Measurements from ENCODE around the gene SEPTIN2.

SEPTIN2 gene

GRCh38 chr2:241315879-241316631 lies at the start of gene SEPTIN2:
SEPTIN2 (plus strand) TSS chr2:241315925; CDS start chr2:241324233, 8,308 bp downstream.
- H3K9me3 ChIP-seq (ENCODE audit: low read length): no peaks in the 10 kb centered on the region
- peaks cover 11% of the 10 kb centered on the region for H3K36me3 ChIP-seq (ENCODE audit: insufficient read depth, low read length)
- peak within 1 kb of the TSS; percentile 74 for H2AFZ ChIP-seq (ENCODE audit: low read depth, low read length)
- H3K4me3 ChIP-seq (ENCODE audit: low read length): peak within 1 kb of the TSS; percentile 87
- peaks cover 33% of the 10 kb centered on the region for H3K4me1 ChIP-seq (ENCODE audit: insufficient read depth, low read length)
- H3K27me3 ChIP-seq (ENCODE audit: insufficient read depth, low read length): no peaks in the 10 kb centered on the region

- Histone ChIP-seq H3K9me3 (ENCODE audit: low read length) (no peaks in the 10 kb centered on the region), H2AFZ (ENCODE audit: low read depth, low read length) (no peak overlapping the region), H3K27me3 (ENCODE audit: insufficient read depth, low read length) (no peaks in the 10 kb centered on the region), H3K36me3 (ENCODE audit: insufficient read depth, low read length) (peaks cover 51% of the 10 kb centered on the region), H3K4me1 (ENCODE audit: insufficient read depth, low read length) (peaks cover 3% of the 10 kb centered on the region), H3K4me3 (ENCODE audit: low read length) (no peak overlapping the region)
Measured at GRCh38 chr2:241267249-241268067, 48.3 kb upstream of the SEPTIN2 start.

- no peaks in the 10 kb centered on the region for H3K9me3 ChIP-seq (ENCODE audit: low read length)
- no peak overlapping the region for H3K4me3 ChIP-seq (ENCODE audit: low read length)
- H3K36me3 ChIP-seq (ENCODE audit: insufficient read depth, low read length): peaks cover 42% of the 10 kb centered on the region
- no peaks in the 10 kb centered on the region for H3K27me3 ChIP-seq (ENCODE audit: insufficient read depth, low read length)
- H2AFZ ChIP-seq (ENCODE audit: low read depth, low read length): no peak overlapping the region
- H3K4me1 ChIP-seq (ENCODE audit: insufficient read depth, low read length): peaks cover 5% of the 10 kb centered on the region
Measured at GRCh38 chr2:241268306-241268705, 47.4 kb upstream of the SEPTIN2 start.

GRCh38 chr2:241268716-241269445 lies 46.8 kb upstream of the SEPTIN2 start:
- peaks cover 8% of the 10 kb centered on the region for H3K4me1 ChIP-seq (ENCODE audit: insufficient read depth, low read length)
- H3K27me3 ChIP-seq (ENCODE audit: insufficient read depth, low read length): no peaks in the 10 kb centered on the region
- no peaks in the 10 kb centered on the region for H3K9me3 ChIP-seq (ENCODE audit: low read length)
- peaks cover 36% of the 10 kb centered on the region for H3K36me3 ChIP-seq (ENCODE audit: insufficient read depth, low read length)
- H3K4me3 ChIP-seq (ENCODE audit: low read length): no peak overlapping the region
- H2AFZ ChIP-seq (ENCODE audit: low read depth, low read length): no peak overlapping the region

- H3K36me3 ChIP-seq (ENCODE audit: insufficient read depth, low read length): peaks cover 31% of the 10 kb centered on the region
- H3K4me1 ChIP-seq (ENCODE audit: insufficient read depth, low read length): peaks cover 8% of the 10 kb centered on the region
- H3K27me3 ChIP-seq (ENCODE audit: insufficient read depth, low read length): no peaks in the 10 kb centered on the region
- H3K4me3 ChIP-seq (ENCODE audit: low read length): no peak overlapping the region
- no peaks in the 10 kb centered on the region for H3K9me3 ChIP-seq (ENCODE audit: low read length)
- no peak overlapping the region for H2AFZ ChIP-seq (ENCODE audit: low read depth, low read length)
Measured at GRCh38 chr2:241269707-241270520, 45.8 kb upstream of the SEPTIN2 start.

GRCh38 chr2:241270531-241270930 lies 45.2 kb upstream of the SEPTIN2 start:
- H3K36me3 ChIP-seq (ENCODE audit: insufficient read depth, low read length): peaks cover 27% of the 10 kb centered on the region
- H3K27me3 ChIP-seq (ENCODE audit: insufficient read depth, low read length): no peaks in the 10 kb centered on the region
- H3K4me1 ChIP-seq (ENCODE audit: insufficient read depth, low read length): peaks cover 8% of the 10 kb centered on the region
- no peak overlapping the region for H3K4me3 ChIP-seq (ENCODE audit: low read length)
- H2AFZ ChIP-seq (ENCODE audit: low read depth, low read length): no peak overlapping the region
- H3K9me3 ChIP-seq (ENCODE audit: low read length): no peaks in the 10 kb centered on the region

- Histone ChIP-seq H3K4me3 (ENCODE audit: low read length) (peak overlapping the region; percentile 57), H3K27me3 (ENCODE audit: insufficient read depth, low read length) (no peaks in the 10 kb centered on the region), H3K36me3 (ENCODE audit: insufficient read depth, low read length) (peaks cover 16% of the 10 kb centered on the region), H2AFZ (ENCODE audit: low read depth, low read length) (no peak overlapping the region), H3K4me1 (ENCODE audit: insufficient read depth, low read length) (peaks cover 8% of the 10 kb centered on the region), H3K9me3 (ENCODE audit: low read length) (no peaks in the 10 kb centered on the region)
Measured at GRCh38 chr2:241271706-241272302, 43.9 kb upstream of the SEPTIN2 start.

GRCh38 chr2:241272303-241273209 lies 43.2 kb upstream of the SEPTIN2 start:
- Histone ChIP-seq H3K4me3 (ENCODE audit: low read length) (peak overlapping the region; percentile 57), H3K4me1 (ENCODE audit: insufficient read depth, low read length) (peaks cover 8% of the 10 kb centered on the region), H3K27me3 (ENCODE audit: insufficient read depth, low read length) (no peaks in the 10 kb centered on the region), H3K9me3 (ENCODE audit: low read length) (no peaks in the 10 kb centered on the region), H3K36me3 (ENCODE audit: insufficient read depth, low read length) (peaks cover 10% of the 10 kb centered on the region), H2AFZ (ENCODE audit: low read depth, low read length) (no peak overlapping the region)

GRCh38 chr2:241273210-241274020 lies 42.3 kb upstream of the SEPTIN2 start:
- Histone ChIP-seq H3K4me1 (ENCODE audit: insufficient read depth, low read length) (peaks cover 8% of the 10 kb centered on the region), H3K27me3 (ENCODE audit: insufficient read depth, low read length) (no peaks in the 10 kb centered on the region), H3K4me3 (ENCODE audit: low read length) (peak overlapping the region; percentile 57), H3K36me3 (ENCODE audit: insufficient read depth, low read length) (peaks cover 7% of the 10 kb centered on the region), H3K9me3 (ENCODE audit: low read length) (no peaks in the 10 kb centered on the region), H2AFZ (ENCODE audit: low read depth, low read length) (no peak overlapping the region)

- H3K36me3 ChIP-seq (ENCODE audit: insufficient read depth, low read length): peaks cover under 1% of the 10 kb centered on the region
- H3K4me3 ChIP-seq (ENCODE audit: low read length): no peak overlapping the region
- H3K27me3 ChIP-seq (ENCODE audit: insufficient read depth, low read length): no peaks in the 10 kb centered on the region
Measured at GRCh38 chr2:241274127-241274526, 41.6 kb upstream of the SEPTIN2 start.

GRCh38 chr2:241275504-241275903 lies 40.2 kb upstream of the SEPTIN2 start:
- Histone ChIP-seq H3K4me1 (ENCODE audit: insufficient read depth, low read length) (peaks cover 8% of the 10 kb centered on the region), H2AFZ (ENCODE audit: low read depth, low read length) (no peak overlapping the region), H3K27me3 (ENCODE audit: insufficient read depth, low read length) (no peaks in the 10 kb centered on the region), H3K4me3 (ENCODE audit: low read length) (no peak overlapping the region), H3K9me3 (ENCODE audit: low read length) (no peaks in the 10 kb centered on the region), H3K36me3 (ENCODE audit: insufficient read depth, low read length) (no peaks in the 10 kb centered on the region)

More at GRCh38 chr2:241274127-241274526, 41.6 kb upstream of the SEPTIN2 start:
- Histone ChIP-seq H3K4me1 (ENCODE audit: insufficient read depth, low read length) (peaks cover 8% of the 10 kb centered on the region), H2AFZ (ENCODE audit: low read depth, low read length) (no peak overlapping the region), H3K9me3 (ENCODE audit: low read length) (no peaks in the 10 kb centered on the region)
